Activated CD4-positive, alpha-beta T cell treated with anti-CD3 and anti-CD28 coated beads, Interleukin-2, amount 10 ng/mL, durations not matched to agents 7 days and 5 days (primary cell): ENCODE results near the gene KAZN. TPM values are rescaled to one million over a fixed set of nuclear protein-coding genes. Genes with fewer than 3 reads are reported as not detected.

ENCODE experiments used
- CTCF ChIA-PET: fragments of 350-600 bp; sonication (Branson Sonifier 250); formaldehyde crosslinking; loops from one replicate; lab custom pipeline; 2021; ENCODE audit warnings: antibody characterized with exemption; lab: Charles Lee
- POLR2A ChIA-PET: fragments of 350-600 bp; sonication (Branson Sonifier 250); formaldehyde crosslinking; loops from one replicate; lab custom pipeline; 2021; ENCODE audit warnings: antibody characterized with exemption; lab: Charles Lee
- DNase-seq: peaks from one replicate; pipeline ENCODE4 v3.0.0-alpha.2; 2020
- H3K27ac Mint-ChIP-seq: one replicate; pipeline ENCODE4 v1.8.0; 2021; ENCODE audit warnings: mild to moderate bottlenecking, moderate library complexity, mixed read lengths
- H3K27me3 Mint-ChIP-seq: one replicate; pipeline ENCODE4 v1.8.0; 2021; ENCODE audit warnings: mixed read lengths
- H3K36me3 Mint-ChIP-seq: one replicate; pipeline ENCODE4 v1.8.0; 2021; ENCODE audit warnings: low read depth, mixed read lengths
- H3K4me1 Mint-ChIP-seq: one replicate; pipeline ENCODE4 v1.8.0; 2021; ENCODE audit warnings: mixed read lengths
- H3K4me3 Mint-ChIP-seq: one replicate; pipeline ENCODE4 v1.8.0; 2021; ENCODE audit warnings: mild to moderate bottlenecking, moderate library complexity, mixed read lengths
- H3K9me3 Mint-ChIP-seq: one replicate; pipeline ENCODE4 v1.8.0; 2021; ENCODE audit warnings: mixed read lengths
- total RNA-seq, 2 experiments: library from RNA; stranded (reverse); gene quantifications; one replicate each; pipeline ENCODE4 v1.2.3, GENCODE V29; 2021

Gene KAZN
- total RNA-seq, 2 experiments from 2014 or later = 0.21 to 0.22 TPM

DNA sequence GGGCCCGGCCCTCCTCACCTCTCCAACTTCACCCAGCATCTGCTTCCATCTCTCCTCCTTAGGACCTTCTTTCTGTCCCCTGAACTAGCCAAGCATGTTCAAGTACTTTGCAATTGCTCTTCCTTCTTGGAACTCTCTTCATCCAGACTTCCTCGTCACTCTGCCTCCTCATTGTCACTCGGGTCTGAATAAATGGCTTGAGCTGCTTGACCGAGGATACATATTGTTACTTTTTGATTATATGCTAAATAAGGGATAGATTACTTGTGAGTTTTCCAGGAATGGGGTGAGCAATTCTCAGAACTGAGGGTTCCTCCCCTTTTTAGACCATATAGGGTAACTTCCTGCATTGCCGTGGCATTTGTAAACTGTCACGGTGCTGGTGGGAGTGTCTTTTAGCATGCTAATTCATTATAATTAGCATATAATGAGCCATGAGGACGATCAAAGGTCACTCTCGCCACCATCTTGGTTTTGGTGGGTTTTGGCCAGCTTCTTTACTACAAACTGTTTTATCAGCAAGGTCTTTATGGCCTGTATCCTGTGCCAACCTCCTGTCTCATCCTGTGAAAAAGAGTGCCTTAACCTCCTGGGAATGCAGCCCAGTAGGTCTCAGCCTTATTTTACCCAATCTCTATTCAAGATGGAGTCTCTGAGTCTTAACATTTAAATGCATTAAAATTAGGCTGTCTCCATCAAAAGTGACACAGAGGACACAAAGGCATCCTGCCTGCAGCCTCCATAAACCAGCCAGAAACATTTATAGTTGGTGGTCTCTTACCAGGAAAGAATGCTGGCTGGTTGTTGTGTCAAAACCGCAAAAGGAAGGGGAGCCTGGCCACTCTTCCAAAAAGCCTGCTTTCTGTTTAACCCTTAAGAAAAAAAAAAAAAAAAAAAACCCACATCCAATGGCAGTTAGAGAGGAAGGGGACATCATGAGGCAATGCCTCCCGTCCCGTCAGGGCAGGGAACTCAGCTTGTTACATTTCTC is 179.3 kb downstream of the KAZN start:
- POLR2A ChIA-PET = no interaction called here
- Mint-ChIP-seq H3K4me1 (peaks cover 8% of the 10 kb centered on the region), H3K4me3 (no peak overlapping the region), H3K36me3 (no peaks in the 10 kb centered on the region), H3K27me3 (no peaks in the 10 kb centered on the region), H3K27ac (no peak overlapping the region), H3K9me3 (peaks cover 2% of the 10 kb centered on the region)
- CTCF ChIA-PET = no interaction called here
- peak; percentile 11 for DNase-seq

DNA sequence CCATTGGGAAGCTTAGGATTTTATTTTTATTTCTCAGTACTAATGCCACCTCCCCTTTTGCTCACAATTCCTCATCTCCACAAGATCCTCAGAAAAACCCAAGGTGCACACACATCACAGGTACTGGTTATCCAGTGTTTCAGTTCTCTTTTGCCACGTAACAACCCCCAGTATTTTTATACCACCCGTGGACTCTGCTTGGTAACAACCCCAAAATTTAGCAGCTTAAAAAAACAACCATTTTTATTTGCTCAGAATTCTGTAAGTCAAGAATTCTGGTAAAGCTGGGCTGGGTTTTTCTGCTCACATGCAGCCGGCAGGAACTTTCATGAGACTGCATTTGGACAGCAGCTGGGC is 180.0 kb downstream of the KAZN start:
- Mint-ChIP-seq H3K27ac (no peak overlapping the region), H3K4me1 (peaks cover 8% of the 10 kb centered on the region), H3K36me3 (no peaks in the 10 kb centered on the region), H3K9me3 (peaks cover 2% of the 10 kb centered on the region), H3K27me3 (no peaks in the 10 kb centered on the region), H3K4me3 (no peak overlapping the region)
- CTCF ChIA-PET = no interaction called here
- POLR2A ChIA-PET = no interaction called here
- DNase-seq = no peak

DNA sequence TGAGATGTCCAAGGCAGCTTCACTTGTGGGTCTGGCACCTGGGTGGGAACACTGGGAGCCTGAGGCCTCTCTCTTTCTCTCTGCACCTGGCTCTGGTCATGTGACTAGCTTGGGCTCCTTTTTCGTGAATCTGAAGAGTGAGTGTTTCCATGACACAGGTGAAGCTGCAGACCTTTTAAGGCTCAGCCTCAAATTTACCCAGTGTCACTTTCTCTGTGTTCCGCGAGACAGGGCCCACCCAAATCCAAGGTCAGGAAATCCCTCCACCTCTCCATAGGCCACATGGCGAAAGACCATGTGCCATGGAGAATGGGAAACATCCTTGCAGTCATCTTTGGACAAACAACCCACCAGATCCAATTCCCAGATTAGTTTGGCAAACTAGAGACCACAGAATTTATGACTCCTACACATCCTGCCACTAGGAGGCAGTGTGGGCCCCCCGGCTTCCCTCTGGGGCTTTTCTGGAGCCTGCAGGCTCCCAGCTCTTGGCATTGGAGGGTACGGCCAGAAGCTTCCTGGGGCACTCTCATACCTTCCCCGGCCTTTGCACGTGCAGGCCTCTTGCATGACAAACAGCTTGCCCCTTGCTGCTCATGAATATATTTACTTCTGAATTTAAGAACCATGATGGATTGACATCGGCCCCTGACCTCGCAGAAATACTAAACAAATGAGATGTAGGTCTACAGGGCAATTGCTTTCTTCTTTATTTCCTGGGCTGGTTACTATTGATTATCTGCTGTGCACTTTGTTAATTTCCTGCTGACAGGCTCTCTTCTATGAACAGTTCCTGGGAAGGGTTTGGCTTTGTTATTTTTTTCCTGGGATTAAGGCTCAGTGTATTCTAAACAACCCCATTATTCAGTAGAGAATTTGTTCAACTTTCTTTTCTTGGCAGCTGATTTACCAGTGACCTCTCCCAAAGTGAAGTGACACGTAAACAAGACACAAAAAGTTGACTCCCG is 180.7 kb downstream of the KAZN start:
- no peak overlapping the region for H3K4me3 Mint-ChIP-seq
- peaks cover 8% of the 10 kb centered on the region for H3K4me1 Mint-ChIP-seq
- DNase-seq = peak; percentile 19
- no peaks in the 10 kb centered on the region for H3K27me3 Mint-ChIP-seq
- ChIA-PET CTCF (no interaction called here), POLR2A (no interaction called here)
- H3K27ac Mint-ChIP-seq = no peak overlapping the region
- peaks cover 2% of the 10 kb centered on the region for H3K9me3 Mint-ChIP-seq
- H3K36me3 Mint-ChIP-seq = no peaks in the 10 kb centered on the region

DNA sequence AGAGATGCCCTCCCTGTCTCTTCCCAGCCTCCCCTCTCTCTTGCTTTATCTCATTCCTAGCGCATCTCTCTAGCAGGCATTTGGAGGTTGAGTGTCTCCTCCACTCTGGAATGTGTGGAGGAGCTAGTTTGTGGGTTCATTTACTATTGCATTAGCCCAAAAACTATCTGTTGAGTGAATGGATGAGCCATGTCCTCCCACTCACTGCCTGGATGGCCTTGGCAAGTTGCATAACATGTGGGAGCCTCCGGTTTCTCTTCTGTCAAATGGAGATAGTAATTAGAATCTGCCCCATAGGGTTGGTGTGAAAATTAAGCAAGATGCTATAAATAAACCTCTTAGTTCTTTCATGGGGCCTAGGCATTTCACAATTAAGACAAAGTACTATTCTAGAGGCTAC is 181.8 kb downstream of the KAZN start:
- POLR2A ChIA-PET = no interaction called here
- H3K9me3 Mint-ChIP-seq = peaks cover 2% of the 10 kb centered on the region

DNA sequence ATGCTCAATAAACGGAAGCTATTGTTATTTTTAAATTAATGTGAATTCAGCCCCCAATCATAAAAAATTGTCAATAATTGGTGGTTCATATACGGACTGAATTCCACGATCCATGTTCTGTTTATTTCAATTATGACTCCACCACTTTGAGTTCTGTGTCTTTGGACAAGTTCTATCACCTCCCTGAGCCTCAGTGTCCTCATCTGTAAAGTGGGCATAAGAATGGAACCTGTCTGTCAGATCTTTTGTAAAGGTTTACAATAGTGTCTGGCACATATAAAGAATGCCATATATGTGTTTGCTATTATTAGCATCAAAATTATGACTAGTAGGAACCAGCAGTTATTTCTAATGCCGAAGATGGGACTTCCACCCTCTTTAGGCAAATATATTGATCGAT is 183.3 kb downstream of the KAZN start:
- peaks cover 2% of the 10 kb centered on the region for H3K9me3 Mint-ChIP-seq
- no peak overlapping the region for H3K27ac Mint-ChIP-seq
- no peaks in the 10 kb centered on the region for H3K27me3 Mint-ChIP-seq
- H3K36me3 Mint-ChIP-seq = no peaks in the 10 kb centered on the region
- CTCF ChIA-PET = no interaction called here
- peaks cover 8% of the 10 kb centered on the region for H3K4me1 Mint-ChIP-seq
- no peak overlapping the region for H3K4me3 Mint-ChIP-seq
- POLR2A ChIA-PET = no interaction called here
- DNase-seq = no peak

More for the DNA sequence above, 181.8 kb downstream of the KAZN start:
- no peaks in the 10 kb centered on the region for H3K27me3 Mint-ChIP-seq
- H3K27ac Mint-ChIP-seq = no peak overlapping the region
- CTCF ChIA-PET = no interaction called here
- H3K4me3 Mint-ChIP-seq = no peak overlapping the region
- H3K36me3 Mint-ChIP-seq = no peaks in the 10 kb centered on the region
- H3K4me1 Mint-ChIP-seq = peaks cover 8% of the 10 kb centered on the region
- DNase-seq = no peak

DNA sequence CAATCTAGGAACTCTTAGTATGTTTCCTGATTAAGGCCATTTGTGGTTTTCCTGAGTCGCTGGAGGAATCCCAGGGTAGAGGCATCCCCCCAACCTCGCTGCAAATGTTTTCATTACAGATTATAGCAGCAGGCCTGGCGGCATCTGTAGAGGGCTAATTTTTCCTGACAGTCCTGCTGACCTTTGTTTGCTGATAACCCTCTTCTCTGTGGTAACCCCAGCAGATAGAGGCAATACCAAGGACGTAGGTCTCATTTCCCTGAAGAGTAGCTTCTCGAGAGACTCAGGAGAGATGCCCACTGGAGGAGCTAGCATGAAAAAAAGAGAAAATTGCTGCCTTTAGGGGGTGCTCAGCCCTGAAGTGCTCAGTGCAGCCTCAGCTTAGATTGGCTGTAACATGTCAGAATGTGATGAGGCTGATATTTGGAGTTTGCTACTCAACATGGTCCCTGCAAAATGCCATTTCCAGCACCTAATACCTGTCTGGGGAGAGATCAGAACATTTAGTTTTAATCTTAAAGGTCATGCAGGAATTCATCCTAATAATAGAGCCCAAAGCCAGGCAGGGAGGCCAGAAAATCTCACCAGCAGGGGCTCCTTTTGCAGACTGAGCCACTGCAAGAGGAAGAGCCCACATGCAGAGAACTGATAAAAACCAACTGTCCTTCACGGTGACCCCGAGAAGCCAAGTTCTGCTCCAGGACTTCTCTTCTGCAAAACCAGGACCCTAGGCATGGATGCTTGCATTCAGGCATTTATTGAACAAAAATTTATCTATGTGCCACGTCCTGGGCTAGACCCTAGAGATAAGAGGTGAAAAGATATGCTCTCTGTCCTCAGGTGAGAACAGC is 184.5 kb downstream of the KAZN start:
- peaks cover 3% of the 10 kb centered on the region for H3K4me1 Mint-ChIP-seq
- no peaks in the 10 kb centered on the region for H3K36me3 Mint-ChIP-seq
- no peaks in the 10 kb centered on the region for H3K27me3 Mint-ChIP-seq
- no peaks in the 10 kb centered on the region for H3K9me3 Mint-ChIP-seq
- ChIA-PET CTCF (no interaction called here), POLR2A (no interaction called here)
- H3K4me3 Mint-ChIP-seq = no peak overlapping the region
- no peak for DNase-seq
- H3K27ac Mint-ChIP-seq = no peak overlapping the region

DNA sequence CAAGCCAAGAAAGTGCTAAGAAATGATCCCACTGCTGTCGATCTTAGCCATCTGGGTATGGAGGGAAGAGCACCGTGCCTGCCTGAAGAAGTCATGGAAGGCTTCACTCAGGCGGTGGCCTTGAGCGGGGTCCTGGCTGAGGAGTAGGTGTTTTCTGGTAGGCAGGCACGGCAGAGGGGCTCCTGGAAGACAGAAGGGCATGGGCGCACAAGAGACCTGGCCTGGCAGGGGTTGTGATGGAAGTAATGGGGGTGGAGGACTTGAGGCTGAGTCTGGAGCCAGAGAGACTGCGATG is 185.1 kb downstream of the KAZN start:
- H3K9me3 Mint-ChIP-seq = no peaks in the 10 kb centered on the region
- no peak overlapping the region for H3K4me3 Mint-ChIP-seq
- no peak for DNase-seq
- ChIA-PET CTCF (no interaction called here), POLR2A (no interaction called here)
- H3K27me3 Mint-ChIP-seq = no peaks in the 10 kb centered on the region
- H3K36me3 Mint-ChIP-seq = no peaks in the 10 kb centered on the region
- H3K4me1 Mint-ChIP-seq = peaks cover under 1% of the 10 kb centered on the region
- no peak overlapping the region for H3K27ac Mint-ChIP-seq

DNA sequence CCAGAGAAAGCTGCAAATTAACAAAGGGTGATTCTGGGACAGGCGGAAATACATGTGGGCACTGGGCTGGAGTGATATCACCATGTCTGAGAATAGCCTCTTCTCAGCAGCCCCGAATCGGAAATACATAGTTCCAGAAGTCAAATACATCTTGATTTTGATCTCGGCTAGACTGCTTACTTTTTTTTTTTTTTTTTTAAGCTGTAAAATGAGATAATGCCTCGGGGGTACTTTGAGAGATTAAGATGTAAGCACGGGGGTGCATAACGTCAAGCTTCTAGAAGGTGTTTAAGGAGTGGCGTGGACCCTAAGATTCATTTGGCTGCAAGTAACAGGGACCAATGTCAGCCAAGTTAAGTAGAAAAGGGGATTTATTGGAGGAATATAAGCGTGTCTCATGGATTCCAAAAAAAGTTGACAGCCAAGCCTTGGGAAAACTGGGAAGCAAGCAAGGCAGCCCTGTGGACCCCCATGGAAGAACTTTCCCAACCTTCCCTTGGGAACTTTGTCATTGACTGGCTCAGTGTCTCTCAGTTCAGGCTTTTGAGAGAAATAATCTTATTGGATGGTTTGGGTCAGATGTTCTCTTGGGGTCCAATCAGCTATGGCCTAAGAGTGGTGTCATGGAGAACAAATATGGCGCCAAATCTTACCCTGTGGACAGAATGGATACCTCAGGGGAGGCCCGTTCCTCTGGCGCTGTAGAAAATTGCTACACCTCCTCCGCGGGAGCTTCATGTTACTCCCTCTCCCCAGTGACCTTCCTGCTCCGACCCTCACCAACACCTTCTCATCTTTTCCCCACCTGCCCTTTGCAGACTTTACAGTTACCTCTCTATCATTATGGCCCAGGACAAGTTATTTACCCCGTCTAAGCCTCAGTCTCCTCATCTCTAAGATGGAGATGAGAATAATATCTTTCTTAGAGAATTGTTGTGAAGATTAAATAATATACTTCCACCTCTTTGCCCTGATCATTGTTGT is 186.6 kb downstream of the KAZN start:
- ChIA-PET POLR2A (no interaction called here), CTCF (no interaction called here)
- Mint-ChIP-seq H3K9me3 (no peaks in the 10 kb centered on the region), H3K27me3 (no peaks in the 10 kb centered on the region), H3K36me3 (no peaks in the 10 kb centered on the region), H3K27ac (no peak overlapping the region), H3K4me1 (no peaks in the 10 kb centered on the region), H3K4me3 (no peak overlapping the region)
- DNase-seq = no peak

DNA sequence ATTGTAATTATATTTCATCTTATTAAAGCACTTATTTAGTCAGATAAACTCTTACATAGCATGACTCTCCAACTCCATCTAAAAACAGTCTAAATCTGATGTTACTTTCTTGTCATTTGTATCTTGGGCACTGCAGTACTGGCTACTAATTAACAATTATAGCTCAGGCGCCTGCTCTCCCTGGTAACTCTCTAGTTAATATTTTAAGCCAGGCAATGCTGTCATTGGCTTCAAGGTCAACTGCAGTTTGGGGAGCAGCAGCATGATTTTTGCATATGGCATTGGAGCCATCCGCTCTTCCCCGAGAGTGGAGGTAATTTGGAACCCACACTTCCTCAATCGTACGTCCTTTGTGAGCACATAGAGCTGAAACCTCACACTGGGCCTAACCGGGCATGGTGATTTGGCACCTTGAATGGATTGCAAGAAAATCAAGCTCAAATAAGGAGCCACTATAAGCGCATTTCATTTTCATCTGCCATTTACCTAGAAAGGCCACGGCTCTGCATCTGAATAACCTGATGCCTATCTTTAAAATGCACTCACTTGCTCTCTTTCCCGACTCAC is 187.7 kb downstream of the KAZN start:
- CTCF ChIA-PET = no interaction called here
- POLR2A ChIA-PET = no interaction called here
- no peaks in the 10 kb centered on the region for H3K27me3 Mint-ChIP-seq
- no peak overlapping the region for H3K27ac Mint-ChIP-seq
- no peaks in the 10 kb centered on the region for H3K9me3 Mint-ChIP-seq
- no peaks in the 10 kb centered on the region for H3K4me1 Mint-ChIP-seq
- no peaks in the 10 kb centered on the region for H3K36me3 Mint-ChIP-seq
- no peak overlapping the region for H3K4me3 Mint-ChIP-seq
- no peak for DNase-seq

DNA sequence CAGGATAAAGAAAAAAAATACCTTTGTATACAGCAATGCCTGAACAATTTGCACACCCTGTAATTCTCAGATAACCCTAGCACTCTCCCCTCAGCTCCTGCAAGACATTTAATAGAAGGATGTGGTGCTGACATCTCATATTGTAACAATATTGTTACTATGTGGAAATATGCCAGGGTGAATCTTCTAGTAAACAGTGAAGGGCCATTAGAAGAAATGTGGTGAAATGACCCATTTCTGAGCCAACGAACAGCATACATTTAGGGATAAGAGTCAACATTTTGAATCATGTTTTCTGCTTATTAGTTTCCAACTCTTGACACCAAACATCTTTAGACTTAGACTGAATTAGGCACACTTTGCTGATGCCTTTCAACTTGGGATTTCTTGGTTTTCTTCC is 188.2 kb downstream of the KAZN start:
- Mint-ChIP-seq H3K27me3 (no peaks in the 10 kb centered on the region), H3K4me3 (no peak overlapping the region), H3K27ac (no peak overlapping the region), H3K4me1 (no peaks in the 10 kb centered on the region), H3K9me3 (no peaks in the 10 kb centered on the region), H3K36me3 (no peaks in the 10 kb centered on the region)
- DNase-seq = no peak
- ChIA-PET POLR2A (no interaction called here), CTCF (no interaction called here)

DNA sequence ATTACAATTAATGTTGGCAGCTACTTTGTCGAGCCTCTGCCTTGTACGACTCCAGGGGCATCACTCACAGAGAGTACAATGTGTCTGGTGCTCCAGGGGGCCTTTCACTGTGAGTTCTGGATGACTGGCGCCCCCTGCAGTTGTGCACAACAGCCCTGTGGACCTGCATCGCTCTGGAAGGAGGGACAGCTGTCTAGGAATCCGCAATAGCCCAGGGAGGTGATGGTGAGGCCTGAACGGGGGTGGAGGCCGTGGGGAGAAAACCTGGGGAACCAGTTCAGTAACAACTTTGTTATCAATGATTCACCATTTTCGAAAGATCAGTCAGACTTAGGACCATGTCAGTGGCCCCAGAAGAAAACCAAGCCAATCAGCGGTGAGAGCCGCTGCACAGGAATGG is 189.1 kb downstream of the KAZN start:
- POLR2A ChIA-PET = no interaction called here
- H3K4me3 Mint-ChIP-seq = no peak overlapping the region
- H3K4me1 Mint-ChIP-seq = no peaks in the 10 kb centered on the region
- H3K9me3 Mint-ChIP-seq = no peaks in the 10 kb centered on the region
- no peaks in the 10 kb centered on the region for H3K27me3 Mint-ChIP-seq
- no peaks in the 10 kb centered on the region for H3K36me3 Mint-ChIP-seq
- no peak for DNase-seq
- no peak overlapping the region for H3K27ac Mint-ChIP-seq
- CTCF ChIA-PET = interaction anchor here (0.9 kb wide), 1 partner anchor 9 kb away, joined by 3 read pairs; no protein-coding TSS in a partner anchor
